ENCODE measurements around the gene B3GALT4.

- TF ChIP-seq CTCF (conservative IDR thresholded peaks at IDR 0.05; ENCODE audit: low read depth, low read length) (no peak), EZH2 (IDR thresholded peaks at IDR 0.05; ENCODE audit: borderline replicate concordance, low read depth, low read length, poor library complexity, severe bottlenecking) (no peak)
Observed at GRCh38 chr6:33264015-33264414, 12.9 kb upstream of the B3GALT4 start.
